Lower lobe of right lung (tissue), 2 donors: Measurements from ENCODE around the gene CMC1. TPM values are rescaled to one million over a fixed set of nuclear protein-coding genes. Genes with fewer than 3 reads are reported as not detected.

Source experiments
- ATAC-seq, 2 donors: fragments of 200-7000 bp; cut with Tn5 transposase; one replicate each; pipeline ENCODE4 v1.9.1; 2020 to 2022; ENCODE audit warnings: mild to moderate bottlenecking in 2 of 2, moderate library complexity in 2 of 2
- DNase-seq: peaks from one replicate; pipeline ENCODE4 v3.0.0-alpha.2; 2020
- H3K27ac ChIP-seq: fragments of 200-600 bp; one replicate; pipeline ENCODE4 v1.8.0; 2022
- H3K27me3 ChIP-seq: fragments of 200-600 bp; one replicate; pipeline ENCODE4 v1.8.0; 2022; ENCODE audit warnings: low read depth
- H3K36me3 ChIP-seq: fragments of 200-600 bp; one replicate; pipeline ENCODE4 v1.8.0; 2022; ENCODE audit warnings: mild to moderate bottlenecking
- H3K4me1 ChIP-seq: fragments of 200-600 bp; one replicate; pipeline ENCODE4 v1.8.0; 2022
- H3K4me3 ChIP-seq: fragments of 200-600 bp; one replicate; pipeline ENCODE4 v1.8.0; 2022; ENCODE audit warnings: mild to moderate bottlenecking
- H3K9me3 ChIP-seq: fragments of 200-600 bp; one replicate; pipeline ENCODE4 v1.8.0; 2022
- intact Hi-C: fragments of 100-400 bp; cut with DNase I; formaldehyde crosslinking; loops from one replicate; pipeline ENCODE4 v1.11.0; 2022
- total RNA-seq: library from RNA; stranded (reverse); fragmentation: NEBNext Ultra II Directional; extraction: Animal tissue kit (Norgen Biotek cat#: 25700); gene quantifications from one replicate; pipeline ENCODE4 v1.2.1, GENCODE V29; 2021
- TF ChIP-seq, protein P1 (sequence below): fragments of 200-600 bp; IDR thresholded peaks from one replicate; pipeline ENCODE4 v1.8.0; 2022; ENCODE audit warnings: antibody characterized with exemption, mild to moderate bottlenecking
- donor health status: DM: no; HTN: yes; CAD: no; lungs with severe emphysema.

Gene CMC1
- total RNA-seq, 1 donor from 2014 or later, result 23.6 TPM

DNA sequence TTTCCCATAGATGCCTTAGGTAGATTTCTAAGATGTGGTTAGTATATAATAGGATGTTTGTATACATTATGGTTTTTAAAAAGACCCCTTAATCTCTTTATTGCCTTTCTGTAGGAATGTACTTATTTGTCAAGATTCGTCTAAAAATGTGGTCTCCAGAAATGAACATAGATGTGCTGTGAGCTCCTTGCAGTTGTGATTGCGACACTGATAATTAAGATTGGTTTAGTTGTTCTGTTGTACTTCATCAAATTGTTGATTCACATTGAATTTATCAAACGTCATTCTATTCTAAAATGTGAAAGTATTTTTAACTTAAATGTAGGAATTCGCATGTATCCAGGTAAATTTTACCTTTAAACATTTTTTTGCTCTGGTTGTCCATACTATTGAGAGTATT is 51.2 kb downstream of the CMC1 start:
- DNase-seq, result no peak
- H3K4me3 ChIP-seq, result no peak overlapping the region
- peaks cover 10% of the 10 kb centered on the region for H3K4me1 ChIP-seq
- H3K27ac ChIP-seq, result no peak overlapping the region
- no peaks in the 10 kb centered on the region for H3K9me3 ChIP-seq
- ATAC-seq, result no peak
- intact Hi-C loops, result no loop called here
- no peaks in the 10 kb centered on the region for H3K36me3 ChIP-seq
- H3K27me3 ChIP-seq, result no peaks in the 10 kb centered on the region
- TF ChIP-seq, protein P1, sequence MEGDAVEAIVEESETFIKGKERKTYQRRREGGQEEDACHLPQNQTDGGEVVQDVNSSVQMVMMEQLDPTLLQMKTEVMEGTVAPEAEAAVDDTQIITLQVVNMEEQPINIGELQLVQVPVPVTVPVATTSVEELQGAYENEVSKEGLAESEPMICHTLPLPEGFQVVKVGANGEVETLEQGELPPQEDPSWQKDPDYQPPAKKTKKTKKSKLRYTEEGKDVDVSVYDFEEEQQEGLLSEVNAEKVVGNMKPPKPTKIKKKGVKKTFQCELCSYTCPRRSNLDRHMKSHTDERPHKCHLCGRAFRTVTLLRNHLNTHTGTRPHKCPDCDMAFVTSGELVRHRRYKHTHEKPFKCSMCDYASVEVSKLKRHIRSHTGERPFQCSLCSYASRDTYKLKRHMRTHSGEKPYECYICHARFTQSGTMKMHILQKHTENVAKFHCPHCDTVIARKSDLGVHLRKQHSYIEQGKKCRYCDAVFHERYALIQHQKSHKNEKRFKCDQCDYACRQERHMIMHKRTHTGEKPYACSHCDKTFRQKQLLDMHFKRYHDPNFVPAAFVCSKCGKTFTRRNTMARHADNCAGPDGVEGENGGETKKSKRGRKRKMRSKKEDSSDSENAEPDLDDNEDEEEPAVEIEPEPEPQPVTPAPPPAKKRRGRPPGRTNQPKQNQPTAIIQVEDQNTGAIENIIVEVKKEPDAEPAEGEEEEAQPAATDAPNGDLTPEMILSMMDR, result no peak

DNA sequence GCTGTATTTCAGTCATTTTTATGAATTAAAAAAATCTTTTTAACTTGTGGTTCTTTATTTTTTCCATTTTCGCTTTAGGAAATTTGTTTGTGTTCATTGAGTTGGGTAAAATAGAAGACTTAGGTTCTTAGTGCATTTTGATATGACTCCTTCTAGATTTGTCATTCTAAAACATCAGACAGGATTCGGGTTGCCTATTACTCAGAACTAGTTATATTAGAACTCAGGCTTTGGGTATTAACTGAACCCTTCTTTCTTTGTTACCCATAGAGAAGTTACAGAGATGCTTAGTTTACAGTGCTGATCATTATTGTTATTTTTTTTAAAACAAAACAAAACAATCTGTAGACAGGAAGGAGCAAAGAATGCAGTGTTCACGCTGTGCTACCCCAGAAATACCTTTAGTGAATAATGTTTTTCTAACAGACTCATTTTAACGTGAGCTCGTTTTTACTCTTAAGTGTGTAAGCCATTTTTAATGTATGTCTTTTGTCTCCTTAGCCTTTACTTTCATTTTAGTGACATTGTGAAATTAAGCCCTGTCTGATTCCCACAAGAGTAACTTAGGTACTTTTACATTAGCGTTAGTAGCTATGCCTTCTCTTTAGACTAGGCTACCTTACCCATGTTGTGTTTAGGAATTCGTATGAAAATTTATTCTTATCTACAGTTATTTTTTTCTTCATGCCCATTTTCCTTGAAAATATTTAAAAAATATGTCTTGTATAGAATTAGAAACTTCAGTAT is 53.4 kb downstream of the CMC1 start:
- TF ChIP-seq, protein P1, result no peak
- Histone ChIP-seq H3K4me1 (peaks cover 10% of the 10 kb centered on the region), H3K27ac (no peak overlapping the region), H3K9me3 (no peaks in the 10 kb centered on the region), H3K27me3 (no peaks in the 10 kb centered on the region), H3K4me3 (peak overlapping the region; percentile 22), H3K36me3 (no peaks in the 10 kb centered on the region)
- DNase-seq, result no peak
- intact Hi-C loops, result no loop called here
- no peak for ATAC-seq

DNA sequence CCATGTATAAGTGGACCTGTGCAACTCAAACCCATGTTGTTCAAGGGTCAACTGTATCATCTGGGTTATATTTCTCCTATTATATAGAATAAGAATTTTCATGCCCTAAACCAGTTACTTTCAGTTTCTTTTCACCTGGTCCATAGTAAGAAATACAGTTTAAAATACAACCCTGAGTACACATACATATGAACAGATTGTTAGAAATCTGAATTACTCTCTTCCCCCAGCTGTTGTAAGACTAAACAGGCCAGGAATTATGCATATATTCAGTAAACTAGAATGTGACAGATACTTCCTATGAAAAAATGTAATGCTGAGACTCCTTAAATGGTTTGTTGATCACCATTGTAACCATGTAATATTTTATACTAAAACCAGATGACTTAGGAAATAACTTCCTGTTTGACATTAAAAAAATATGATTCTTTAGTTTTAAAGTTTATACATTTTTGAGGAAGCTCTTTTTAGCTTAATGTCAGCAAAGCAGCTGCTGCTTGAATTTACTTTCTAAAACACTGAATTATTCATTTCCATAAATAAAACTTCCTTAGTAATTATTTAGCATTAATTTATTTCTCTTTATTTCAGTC is 54.6 kb downstream of the CMC1 start:
- intact Hi-C loops, result no loop called here
- peak overlapping the region; percentile 22 for H3K4me3 ChIP-seq
- H3K27ac ChIP-seq, result no peak overlapping the region
- H3K36me3 ChIP-seq, result no peaks in the 10 kb centered on the region
- H3K27me3 ChIP-seq, result no peaks in the 10 kb centered on the region
- ATAC-seq (no peak), DNase-seq (no peak)
- no peaks in the 10 kb centered on the region for H3K9me3 ChIP-seq
- TF ChIP-seq, protein P1, result no peak
- H3K4me1 ChIP-seq, result peaks cover 10% of the 10 kb centered on the region

DNA sequence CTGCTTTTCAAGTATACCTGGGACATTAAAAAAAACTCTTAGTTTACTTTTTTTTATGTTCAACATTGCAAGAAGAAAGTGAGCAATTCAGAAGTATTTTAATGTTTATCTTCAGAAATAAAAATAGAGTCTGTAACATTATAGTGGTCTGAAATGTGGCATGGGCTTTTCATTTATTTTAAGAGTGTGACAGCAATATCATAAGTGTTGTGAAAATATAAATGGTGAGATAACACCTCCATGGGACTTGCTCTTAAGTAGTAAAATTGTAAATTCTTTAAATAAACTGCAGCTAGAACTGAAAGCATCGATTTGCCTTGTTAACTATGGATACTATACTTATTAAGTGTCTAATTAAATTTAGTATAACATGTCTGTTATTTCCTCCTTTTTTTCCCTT is 58.3 kb downstream of the CMC1 start:
- TF ChIP-seq, protein P1, result no peak
- Histone ChIP-seq H3K36me3 (no peaks in the 10 kb centered on the region), H3K27ac (no peak overlapping the region), H3K4me1 (peaks cover 10% of the 10 kb centered on the region), H3K27me3 (no peaks in the 10 kb centered on the region), H3K4me3 (no peak overlapping the region), H3K9me3 (no peaks in the 10 kb centered on the region)
- intact Hi-C loops, result no loop called here
- DNase-seq (no peak), ATAC-seq (no peak)

DNA sequence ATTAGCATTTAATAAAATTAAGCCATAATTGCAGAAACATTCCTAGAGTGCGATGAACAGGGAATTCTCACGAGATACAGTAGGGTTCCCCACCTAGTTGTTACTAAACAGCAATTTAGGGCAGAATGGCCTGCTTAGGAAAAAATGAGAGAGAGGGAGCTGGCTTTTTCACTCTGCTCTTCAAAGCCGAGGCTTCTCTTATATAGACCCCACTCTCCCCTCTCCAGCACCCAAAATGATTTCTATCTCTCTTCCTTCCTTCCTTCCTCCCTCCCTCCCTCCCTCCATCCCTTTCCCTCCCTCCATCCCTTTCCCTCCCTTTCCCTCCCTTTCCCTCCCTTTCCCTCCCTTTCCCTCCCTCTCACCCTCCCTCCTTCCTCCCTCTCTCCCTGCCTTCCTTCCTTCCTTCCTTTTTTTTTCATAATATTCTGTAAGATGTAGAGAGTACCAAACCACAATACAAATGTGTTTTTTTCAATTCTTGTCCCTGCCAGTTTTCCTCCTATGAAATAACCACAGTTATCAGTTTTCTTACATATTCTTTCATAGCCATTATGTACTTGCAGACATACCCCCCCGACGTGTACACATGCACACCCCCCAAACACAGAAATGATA is 59.0 kb downstream of the CMC1 start:
- peaks cover 8% of the 10 kb centered on the region for H3K4me1 ChIP-seq
- intact Hi-C loops, result no loop called here
- no peaks in the 10 kb centered on the region for H3K27me3 ChIP-seq
- ATAC-seq (no peak), DNase-seq (no peak)
- TF ChIP-seq, protein P1, result no peak
- no peaks in the 10 kb centered on the region for H3K36me3 ChIP-seq
- no peak overlapping the region for H3K27ac ChIP-seq
- no peak overlapping the region for H3K4me3 ChIP-seq
- no peaks in the 10 kb centered on the region for H3K9me3 ChIP-seq
